ENCODE data around the gene MRTFA.

Gene MRTFA

DNA sequence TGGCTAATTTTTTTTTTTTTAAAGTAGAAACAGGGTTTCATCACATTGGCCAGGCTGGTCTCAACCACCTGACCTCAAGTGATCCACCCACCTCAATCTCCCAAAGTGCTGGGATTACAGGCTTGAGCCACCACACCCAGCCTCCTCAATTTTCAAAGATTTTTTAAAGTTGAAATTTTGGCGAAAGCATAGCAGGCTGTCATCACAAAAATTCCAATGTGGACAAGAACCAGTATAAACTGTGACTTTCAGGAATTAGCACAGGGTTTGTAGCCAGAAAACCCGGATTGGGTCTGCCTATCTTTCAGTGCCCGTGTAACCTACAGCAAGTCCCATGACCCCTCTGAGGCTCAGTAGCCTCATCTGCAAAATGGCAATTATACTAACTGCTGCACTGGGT lies 185.9 kb downstream of the MRTFA start:
- no peak for DNase-seq

DNA sequence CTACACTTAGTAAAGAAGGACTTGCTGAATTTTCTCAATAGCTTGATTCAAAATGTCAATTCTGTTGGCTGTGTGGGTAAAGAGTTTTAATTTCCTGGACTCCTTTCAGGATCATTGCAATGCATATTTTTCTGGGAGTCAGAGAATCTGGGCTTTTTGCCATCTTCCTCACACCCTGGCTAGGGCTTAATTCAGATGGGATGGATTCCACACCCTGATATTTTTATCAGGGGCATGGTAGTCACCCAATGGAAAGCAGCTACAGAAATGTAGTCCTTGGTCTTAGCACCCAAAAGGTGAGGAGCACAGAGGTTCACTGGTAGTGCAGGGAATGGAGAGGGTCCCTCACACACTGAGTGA lies 186.9 kb downstream of the MRTFA start:
- no peak for DNase-seq

DNA sequence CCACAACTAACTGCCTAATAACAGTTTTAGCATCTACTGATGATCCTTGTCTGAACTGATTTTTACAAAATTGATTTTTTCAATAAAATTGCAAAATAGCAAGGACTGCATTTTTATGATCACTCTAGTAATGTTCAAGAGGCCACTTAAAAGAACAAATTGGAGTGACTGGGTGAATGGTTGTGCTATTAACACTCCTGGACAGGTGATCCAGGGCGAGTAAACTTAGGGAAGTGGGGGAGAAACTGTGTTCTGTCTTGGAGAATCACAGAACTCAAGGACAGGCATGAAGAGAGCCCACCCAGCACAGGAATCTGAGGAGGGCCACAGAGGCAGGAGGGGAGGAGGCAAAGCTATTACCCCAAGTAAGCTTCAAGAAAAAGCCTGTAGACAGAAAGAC lies 190.3 kb downstream of the MRTFA start:
- no peak for DNase-seq

DNA sequence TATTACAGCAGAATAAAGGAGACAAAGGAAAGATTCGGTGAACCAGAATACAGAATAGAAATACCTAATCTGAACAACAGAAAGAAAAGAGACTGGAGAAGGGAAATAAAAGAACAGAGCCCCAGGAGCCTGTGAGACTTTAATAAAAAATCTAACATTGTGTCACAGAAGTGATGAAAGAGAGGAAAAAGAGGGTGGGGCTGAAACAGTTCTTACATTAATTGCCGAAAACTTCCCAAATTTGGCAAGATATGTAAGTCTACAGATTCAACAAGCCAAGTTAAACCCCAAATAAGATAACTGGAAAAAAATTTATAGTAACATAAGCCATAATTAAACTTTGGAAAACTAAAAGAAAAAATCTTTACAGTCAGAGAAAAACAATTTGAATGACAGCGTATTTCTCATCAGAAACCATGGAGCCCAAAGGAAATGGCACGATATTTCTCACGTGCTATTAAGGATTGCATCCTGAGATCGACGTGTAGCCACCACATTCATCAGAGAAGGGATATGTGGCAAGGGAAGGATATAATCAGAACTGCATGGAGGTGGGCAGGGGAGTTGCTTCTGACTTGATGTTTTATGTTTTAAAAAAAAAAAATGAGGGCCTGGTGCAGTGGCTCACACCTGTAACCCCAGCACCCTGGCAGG lies 192.2 kb downstream of the MRTFA start:
- DNase-seq, result no peak

DNA sequence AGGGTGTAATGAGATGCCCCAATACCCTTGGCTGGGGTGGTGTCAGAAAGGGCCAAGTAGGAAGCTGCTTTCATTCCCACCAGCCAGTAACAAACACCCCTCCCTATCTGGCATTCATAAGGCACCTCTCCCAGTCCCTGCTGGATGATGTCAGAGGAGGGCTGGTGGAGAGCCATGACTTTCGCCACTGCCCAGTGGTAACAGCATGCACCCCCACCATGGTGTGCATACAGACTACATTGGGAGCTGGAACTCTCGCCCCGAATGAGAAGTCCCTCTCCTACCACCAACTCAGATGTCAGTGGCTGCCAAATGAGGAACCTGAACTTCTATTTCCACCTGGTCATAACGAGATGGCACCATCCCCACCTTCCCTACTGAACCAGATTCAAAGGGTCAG lies 192.8 kb downstream of the MRTFA start:
- DNase-seq, result no peak

DNA sequence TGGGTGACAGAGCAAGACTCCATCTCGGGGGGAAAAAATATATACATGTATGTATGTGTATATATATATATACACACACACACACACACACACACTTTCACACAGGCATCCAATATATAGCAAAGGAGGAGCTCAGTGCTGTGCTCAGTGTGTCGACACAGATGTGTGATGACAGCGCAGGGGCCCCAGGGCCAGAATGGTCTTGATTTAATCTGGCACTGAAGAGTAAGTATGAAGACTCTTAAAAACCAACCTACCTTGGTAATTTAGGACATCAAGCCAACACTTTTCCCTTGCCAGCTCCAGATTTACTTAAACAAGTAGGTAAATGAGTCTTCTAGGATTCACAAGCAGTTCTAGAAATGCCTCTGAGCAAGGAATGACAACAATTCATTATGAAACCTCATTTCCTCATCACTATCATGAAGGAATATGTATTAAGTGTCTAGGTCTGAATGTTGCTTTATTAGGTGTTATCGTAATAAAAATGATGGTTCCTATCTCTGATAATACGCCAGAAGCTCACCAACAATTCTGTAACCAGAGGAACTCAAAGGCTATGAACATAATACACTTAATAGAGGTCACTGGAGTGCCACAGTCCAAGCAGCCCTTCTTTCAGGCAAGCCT lies 194.6 kb downstream of the MRTFA start:
- no peak for DNase-seq

DNA sequence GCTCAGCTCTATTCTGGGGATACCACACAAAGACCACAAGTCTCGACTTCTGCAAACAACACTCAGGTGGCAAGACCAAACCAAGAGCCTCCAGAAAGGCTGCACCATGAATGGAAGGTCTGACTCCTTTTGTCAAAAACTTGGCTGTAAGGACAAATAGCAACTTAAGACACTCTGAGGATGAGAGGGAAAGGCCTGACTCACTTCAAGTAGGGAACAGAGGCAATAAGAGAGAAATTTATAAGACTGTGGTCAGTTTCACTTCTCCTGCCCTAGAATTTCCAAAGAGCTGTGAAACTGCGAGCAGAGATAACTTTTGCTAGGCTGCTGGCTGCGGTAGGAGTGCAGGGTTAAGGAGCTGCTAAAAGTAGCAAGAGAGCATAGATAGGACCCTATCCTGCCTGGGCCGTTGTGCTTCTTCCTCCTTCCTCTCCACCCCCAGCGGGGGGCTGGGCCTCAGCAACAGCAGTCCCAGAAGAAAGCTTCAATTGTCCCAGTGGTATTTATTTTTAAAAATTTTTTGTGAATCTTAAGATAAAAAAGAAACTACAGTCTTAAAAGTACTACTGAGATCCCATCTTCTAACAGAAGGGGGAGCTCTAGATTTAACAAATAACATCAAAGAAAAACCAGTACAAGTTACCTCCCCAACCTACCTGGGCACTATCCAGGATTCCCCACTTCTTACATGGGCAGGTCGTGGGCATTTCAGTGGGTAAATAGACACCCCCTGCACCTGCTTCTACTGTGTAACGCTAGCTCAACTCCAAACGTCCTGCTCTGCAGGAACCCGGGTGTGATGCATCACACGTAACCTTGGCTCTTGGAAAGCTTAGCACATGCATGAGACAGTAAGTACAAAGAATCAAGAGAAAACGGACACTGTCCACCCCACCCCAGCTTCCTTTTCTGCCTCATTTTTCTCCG lies 199.8 kb downstream of the MRTFA start:
- DNase-seq, result peak; percentile 46

DNA sequence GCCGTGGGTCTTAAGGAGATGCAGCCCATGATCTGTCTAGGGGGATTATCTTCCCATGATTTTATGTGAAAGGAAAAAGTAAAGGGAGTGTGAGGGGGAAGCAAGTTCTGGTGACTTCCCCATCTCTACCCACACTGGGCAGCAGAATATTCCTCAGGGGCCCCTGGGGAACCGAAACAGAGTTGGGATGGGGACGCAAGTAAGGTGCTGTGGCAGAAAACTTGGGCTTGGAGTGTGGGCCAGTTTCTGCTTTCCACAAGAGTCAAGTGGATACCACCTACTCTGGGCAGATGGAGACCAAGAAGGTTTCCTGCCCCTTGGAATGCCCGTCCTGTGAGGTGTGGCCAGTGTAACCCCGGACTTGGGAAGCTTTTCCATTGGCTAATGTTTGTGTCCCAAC lies 201.8 kb downstream of the MRTFA start:
- no peak for DNase-seq

DNA sequence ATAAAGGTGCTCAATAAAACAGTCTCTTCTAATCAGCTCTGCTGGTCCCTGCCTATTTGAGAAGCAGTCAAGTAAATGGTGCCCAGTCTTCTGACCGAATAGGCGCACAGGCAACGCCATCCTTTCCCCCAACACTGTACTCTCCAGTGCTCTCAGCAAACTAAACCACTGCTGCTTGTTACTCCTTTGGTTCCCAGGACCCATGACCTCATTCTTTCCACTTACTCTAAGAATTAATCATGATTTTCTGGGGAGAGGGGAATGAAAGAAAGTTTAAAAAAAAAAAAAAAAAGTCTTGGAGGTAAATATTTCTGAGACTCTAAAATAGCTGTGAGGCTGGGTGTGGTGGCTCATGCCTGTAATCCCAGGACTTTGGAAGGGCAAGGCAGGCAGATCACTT lies 202.4 kb downstream of the MRTFA start:
- no peak for DNase-seq

DNA sequence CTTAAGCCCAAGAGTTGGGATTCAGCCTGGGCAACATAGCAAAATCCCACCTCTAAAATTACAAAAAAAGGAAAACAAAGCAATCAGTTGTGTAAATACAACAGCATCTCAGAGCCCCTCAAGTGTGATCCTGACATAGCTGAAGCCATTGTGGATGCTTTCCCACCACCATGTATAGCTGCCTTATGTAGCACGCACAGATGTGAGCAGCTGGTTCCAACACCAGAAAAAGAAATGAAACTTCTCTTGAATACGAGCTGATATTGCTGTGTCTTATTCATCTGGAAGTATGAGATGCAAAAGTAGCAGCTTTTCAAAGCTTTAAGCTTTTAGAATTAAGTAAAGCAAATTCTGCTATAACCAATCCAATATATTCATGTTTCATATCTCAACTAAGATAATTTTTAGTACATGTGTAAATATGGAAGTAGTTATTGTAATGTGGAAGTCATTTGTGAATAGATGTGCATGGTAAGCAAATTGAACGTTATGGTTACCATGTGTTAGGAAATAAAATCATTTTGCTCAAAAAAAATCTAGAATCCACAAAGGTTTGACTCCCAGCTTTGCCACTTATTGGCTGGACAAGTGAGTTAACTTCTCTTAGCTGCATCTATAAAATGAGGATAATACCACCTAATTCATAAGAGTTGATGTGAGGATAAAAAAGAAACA lies 203.0 kb downstream of the MRTFA start:
- no peak for DNase-seq

DNA sequence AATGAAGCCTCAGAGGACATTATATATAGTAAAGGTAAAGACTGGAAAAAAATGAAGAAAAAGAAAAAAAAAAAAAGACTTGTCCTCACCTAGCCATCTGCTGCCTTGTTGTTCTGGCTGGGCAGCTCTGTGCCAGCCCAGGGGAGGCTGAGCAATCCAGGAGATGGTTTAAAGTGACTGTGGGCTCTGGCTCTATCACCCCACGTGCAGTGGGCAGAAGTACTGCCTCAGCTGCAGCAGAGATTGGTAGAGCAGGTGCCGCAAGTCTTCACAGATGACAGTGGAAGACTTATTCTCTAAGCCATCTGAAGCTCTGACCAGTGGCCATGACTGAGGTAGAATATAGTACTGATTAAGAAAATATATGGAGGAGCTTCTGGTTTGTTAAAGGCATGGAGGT lies 203.9 kb downstream of the MRTFA start:
- DNase-seq, result no peak

DNA sequence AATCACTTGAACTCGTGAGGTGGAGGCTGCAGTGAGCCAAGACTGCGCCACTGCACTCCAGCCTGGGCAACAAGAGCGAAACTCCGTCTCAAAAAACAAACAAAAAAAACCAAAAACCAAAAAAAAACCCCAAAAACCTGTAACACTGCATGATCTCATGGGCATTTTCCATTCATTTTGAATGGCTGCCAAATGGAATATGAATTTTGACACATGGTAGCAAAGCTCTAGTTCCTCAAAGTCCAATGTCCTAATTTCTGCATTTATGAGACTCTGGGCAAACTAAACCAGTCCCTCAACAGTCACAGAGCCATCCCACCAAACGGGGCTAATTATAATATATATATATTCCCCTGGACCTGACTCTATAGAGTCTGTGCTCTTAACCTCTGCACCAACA lies 204.4 kb downstream of the MRTFA start:
- DNase-seq, result no peak

DNA sequence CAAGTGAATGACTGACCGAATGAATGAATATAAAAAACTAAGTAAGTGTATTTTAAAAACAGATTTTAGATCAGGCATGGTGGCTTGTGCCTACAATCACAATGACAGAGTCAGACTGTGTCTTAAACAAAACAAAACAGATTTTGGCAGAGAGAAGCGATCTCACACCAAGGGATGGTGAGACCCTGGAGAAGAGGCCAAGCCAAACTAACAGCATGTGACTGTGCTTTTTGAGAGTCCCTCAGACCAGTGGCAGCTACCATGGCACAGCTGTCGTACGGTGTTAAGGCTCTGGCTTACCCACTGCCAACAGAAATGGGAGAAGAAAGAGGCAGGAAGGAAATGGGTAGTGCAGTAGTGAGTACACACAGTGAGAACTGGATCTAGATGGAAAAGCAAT lies 205.5 kb downstream of the MRTFA start:
- no peak for DNase-seq

DNA sequence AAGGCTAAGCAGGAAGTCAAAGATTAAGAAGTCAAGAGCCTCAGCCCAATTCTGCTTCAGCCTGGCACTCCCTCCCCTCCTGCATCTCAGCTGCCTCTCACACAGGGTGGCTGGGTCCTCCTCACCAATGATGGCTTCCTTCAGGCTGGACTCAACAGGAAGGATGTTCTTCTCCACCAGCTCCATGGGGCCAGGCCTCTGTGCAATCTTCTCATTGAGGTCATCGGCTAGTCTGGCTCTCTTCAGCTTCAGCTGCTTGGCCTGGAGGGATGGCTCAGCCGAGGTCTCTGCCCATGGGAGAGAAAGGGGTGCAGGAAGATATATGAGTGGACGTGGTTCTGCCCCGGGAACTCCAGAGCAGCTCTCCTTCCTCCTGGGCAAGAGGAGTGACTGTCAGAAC lies 207.0 kb downstream of the MRTFA start:
- DNase-seq, result no peak

DNA sequence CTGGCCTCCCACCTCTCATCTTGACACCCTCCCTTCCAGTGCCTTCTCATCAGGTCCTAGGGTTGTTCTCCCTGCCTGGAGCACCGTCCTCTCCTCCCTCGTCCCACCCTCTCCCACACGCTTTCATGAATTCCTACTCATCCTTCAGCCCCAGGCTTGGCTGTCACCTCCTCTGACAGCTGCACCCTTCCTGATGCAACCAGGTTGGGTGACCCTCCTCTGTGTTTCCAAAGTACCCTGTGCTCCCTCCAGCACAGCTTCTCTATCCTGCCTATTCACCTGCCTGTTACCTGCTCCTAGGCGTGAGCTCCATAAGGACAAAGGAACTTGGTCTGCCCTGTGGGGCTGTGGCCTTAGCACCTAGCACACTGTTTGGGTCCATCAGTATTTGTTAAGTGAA lies 207.7 kb downstream of the MRTFA start:
- DNase-seq, result no peak

DNA sequence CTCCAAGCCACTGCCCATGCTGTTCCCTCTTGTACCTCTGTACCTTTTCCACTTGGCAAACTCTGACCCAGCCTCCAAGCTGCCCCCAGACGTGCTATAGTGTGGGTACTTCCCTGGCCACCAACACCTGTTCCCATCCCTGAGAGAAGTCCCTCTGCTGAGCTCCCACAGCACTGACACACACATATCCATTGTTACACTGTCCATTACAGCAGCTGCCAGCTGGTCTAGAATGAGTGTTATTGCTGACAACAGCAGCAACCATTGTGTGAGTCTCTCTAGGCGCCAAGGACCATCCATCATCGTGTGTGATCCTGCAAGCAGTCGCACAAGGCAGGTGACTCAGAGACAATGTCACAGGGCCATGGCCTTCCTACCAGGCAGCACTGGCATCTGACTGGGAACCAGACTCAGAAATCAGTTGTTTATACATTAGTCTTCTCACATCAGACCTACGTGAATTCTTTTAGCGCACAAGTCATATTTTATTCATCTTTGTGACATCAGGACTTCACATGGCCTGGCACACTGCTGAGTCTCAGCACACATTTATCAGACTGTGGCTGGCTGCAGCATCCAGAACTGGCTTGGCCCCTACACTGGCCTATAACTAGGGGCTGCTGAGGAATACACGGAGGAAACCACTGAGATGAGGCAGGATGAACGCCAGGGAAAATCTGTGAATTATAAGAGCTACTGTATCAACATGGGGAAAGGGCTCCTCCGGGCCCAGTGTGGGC lies 209.8 kb downstream of the MRTFA start:
- peak; percentile 58 for DNase-seq

DNA sequence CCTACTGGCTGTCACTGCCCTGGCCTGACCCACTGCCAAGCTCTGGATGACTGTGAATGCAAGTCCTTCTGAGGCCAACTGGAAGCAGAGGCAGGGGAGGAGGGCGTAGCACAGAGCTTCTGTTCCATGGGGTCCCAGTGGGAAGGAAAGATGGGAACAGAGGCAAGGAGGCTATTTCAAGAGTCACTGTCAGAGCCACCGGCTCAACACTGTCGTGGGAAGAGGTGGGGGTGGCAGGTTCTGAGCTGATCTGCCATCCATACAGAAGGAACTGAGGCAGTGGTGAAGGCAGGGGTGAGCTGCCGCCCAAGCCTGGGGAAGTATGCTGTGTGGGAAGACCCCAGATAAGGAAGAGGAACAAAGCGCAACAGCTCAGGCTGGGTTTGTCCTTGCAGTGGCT lies 211.4 kb downstream of the MRTFA start:
- no peak for DNase-seq

DNA sequence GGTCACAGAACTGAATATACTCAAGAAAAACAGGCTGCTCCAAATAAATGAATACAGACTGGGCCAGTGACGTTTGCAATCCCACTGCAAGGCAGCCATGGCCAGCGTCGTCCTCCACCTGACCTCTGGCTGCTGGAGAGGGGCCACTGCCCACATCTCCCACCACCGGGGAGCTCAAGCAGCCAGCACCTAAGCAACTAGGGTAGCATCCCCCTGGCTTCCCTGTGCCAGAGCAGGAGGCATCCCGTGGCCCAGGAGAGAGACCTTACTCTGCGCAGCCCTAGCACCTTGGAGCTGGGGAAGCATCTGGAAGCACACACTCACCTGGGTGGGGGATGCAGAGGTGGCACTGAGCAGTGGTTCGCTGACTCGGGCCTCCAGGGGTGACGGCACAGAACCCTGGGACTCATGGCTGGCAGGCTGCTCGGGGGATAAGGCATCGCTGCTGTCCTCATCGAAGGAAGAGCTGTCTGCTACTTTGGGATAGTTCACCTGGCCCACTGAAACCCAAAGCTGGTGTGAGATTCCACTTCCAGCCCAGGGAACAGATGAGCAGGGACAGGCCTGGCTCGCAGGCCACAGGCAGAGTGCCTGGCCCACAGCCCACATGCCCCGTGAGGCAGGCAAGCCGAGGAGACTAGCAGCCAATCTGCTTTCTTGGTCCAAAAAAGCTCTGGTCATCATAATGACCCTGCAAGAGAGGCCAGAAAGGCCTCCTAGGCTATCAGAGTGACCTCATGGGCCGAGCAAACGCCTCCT lies 212.5 kb downstream of the MRTFA start:
- DNase-seq, result no peak

DNA sequence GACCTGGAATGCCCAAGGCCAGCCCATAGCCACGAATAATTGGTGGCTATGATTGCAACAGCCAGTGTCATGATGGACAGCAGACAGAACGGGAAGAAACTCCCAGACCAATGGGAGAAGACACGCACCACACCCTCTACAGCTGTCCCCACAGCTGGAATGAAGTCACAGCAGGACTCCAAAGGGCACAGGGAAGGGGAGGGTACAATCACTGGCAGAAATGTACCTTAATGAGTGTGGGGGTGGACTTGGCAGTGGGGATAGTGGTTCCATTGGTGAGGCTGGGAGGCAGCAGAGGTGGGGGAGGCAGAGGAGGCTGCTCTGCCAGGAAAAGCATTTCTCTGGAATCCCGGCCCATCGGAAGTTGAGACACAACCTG lies 213.2 kb downstream of the MRTFA start:
- DNase-seq, result no peak

DNA sequence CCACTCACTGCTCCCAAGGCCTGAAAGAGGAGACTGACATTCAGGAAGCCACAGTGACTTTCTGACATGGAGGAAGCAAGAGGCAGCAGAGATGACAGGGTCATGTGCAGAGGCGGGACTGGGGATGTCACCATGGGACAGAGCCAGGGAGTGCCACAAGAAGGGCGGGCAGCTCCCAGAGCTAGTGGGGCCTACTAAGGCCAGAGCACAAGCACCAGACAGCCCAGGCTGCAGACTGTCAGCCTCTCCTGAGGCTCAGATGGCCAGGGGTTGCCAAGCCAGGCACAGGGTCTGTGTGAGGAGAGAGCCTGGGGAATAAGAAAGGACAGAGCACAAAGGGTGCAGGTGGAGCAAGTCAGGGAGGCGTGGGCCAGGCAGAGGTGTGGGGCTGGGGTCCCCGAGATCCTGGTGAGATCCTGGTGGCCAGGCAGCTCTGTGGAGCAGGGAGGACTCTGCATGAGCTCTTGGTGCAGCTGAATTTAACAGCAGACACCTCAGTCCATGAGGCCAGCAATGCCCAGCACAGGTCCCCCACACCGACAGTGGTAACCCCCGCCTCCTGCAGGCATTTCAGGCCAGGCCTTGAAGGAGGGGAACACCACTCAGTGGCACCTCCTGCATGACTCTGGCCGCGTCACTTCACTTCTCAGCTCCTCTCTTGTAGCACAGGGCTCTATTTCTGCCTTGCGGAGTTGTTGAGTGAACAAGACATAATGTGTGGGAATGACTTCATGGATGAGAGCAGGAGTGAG lies 213.8 kb downstream of the MRTFA start:
- no peak for DNase-seq

DNA sequence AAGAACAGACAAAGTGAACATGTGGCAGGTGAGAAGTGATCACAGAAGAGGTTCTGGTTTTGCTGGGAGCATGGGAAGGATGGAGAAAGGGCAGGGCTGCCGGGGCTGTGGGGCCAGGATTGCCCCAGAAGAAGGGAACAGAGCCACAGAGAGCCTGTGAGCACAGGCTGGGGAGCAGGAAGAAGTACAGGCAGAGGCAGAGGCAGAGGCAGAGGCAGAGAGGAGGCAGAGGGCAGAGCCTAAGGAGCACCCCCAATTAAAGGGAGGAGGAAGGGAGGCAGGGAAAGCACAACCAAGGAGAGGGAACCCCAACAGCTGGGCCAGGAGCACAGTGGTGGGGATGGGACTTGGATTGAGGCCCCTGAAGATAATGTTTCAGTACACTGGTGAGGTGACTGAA lies 214.6 kb downstream of the MRTFA start:
- no peak for DNase-seq

DNA sequence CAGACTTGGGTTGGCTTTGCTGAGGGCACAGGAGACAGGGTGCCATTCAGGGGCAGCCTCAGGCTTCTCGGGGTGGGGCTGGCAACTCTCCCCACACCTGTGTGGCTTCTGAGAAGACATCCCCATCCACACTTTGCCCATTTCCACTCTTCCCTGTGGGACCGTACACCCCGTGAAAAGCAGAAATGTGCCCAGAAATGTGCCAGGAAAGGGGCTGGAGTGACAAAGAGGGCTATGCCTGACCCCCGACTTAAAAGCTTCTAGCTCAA lies 215.5 kb downstream of the MRTFA start:
- no peak for DNase-seq
